HepG2 (cell line): ENCODE measurements around the gene AJUBA. TPM values are rescaled to one million over a fixed set of nuclear protein-coding genes. Genes with fewer than 3 reads are reported as not detected.

Source experiments
- ATAC-seq: fragments of 200-7000 bp; cut with Tn5 transposase; 3 replicates; pipeline ENCODE4 v1.9.1; 2020; ENCODE audit warnings: mild to moderate bottlenecking, moderate library complexity
- BruUV-seq: library from RNA; stranded (reverse); fragments of 400-500 nt; replicated peaks from 2 replicates; lab custom pipeline; 2021; lab: Mats Ljungman, UMichigan
- CTCF ChIA-PET: fragments of 300-600 bp; formaldehyde crosslinking; extraction: SDS; loops from one replicate; lab custom pipeline; 2021; ENCODE audit warnings: low total read pairs, inconsistent platforms, low intra/inter-chr PET ratio; lab: Yijun Ruan, JAX
- POLR2A ChIA-PET: fragments of 350-600 bp; sonication (Branson Sonifier 250); formaldehyde crosslinking; loops from one replicate; lab custom pipeline; 2020; ENCODE audit warnings: antibody characterized with exemption, inconsistent platforms; lab: Yijun Ruan, JAX
- DNase-seq: peaks from one replicate; pipeline ENCODE4 v3.0.0-alpha.2; 2015; ENCODE audit warnings: low spot score
- FAIRE-seq: peaks from 3 replicates; lab custom pipeline; 2011; peaks lifted over from hg19 to GRCh38; lab: Jason Lieb, UNC
- H2AFZ ChIP-seq: one replicate; pipeline ENCODE4 v1.6.1; 2011; ENCODE audit warnings: low read length, inconsistent platforms
- H3K27ac ChIP-seq: fragments of 300-600 bp; 3 replicates; pipeline ENCODE4 v1.8.0; 2011; ENCODE audit warnings: mixed run types, mild to moderate bottlenecking, mixed read lengths, low read length, inconsistent platforms; ENCODE audit not compliant: insufficient read depth; ENCODE audit errors: extremely low read length
- H3K27me3 ChIP-seq, 2 experiments: fragments of 200-600 bp in 1 of 2; 2 replicates in 1 of 2; 3 replicates in 1 of 2; pipeline versions ENCODE4 v1.6.0 to v1.8.0; 2011; ENCODE audit warnings: low read length in 2 of 2, mild to moderate bottlenecking in 2 of 2, moderate library complexity in 2 of 2, inconsistent platforms in 1 of 2; ENCODE audit not compliant: insufficient read depth in 2 of 2, control insufficient read depth in 1 of 2
- H3K36me3 ChIP-seq, 2 experiments: fragments of 200-600 bp in 1 of 2; replicated peaks in 1 of 2; 2 replicates in 1 of 2; 3 replicates in 1 of 2; pipeline versions ENCODE4 v1.5.1 to v1.8.0; 2011; ENCODE audit warnings: low read length in 2 of 2, inconsistent platforms in 1 of 2; ENCODE audit not compliant: insufficient read depth in 2 of 2, control insufficient read depth in 1 of 2
- H3K4me1 ChIP-seq: 2 replicates; pipeline ENCODE4 v1.5.1; 2012; ENCODE audit warnings: low read length, inconsistent platforms; ENCODE audit not compliant: insufficient read depth
- H3K4me2 ChIP-seq: 2 replicates; pipeline ENCODE4 v1.6.0; 2011; ENCODE audit warnings: low read depth, low read length, inconsistent platforms
- H3K4me3 ChIP-seq, 3 experiments: fragments of 200-600 bp in 1 of 3; sonication (generic), shearing (Covaris generic) in 1 of 3; replicated peaks in 1 of 3; 2 replicates each; pipeline ENCODE4 v1.5.1; 2011 to 2016; ENCODE audit warnings: low read length in 3 of 3, inconsistent platforms in 2 of 3, low read depth in 2 of 3, mild to moderate bottlenecking in 2 of 3, control low read depth in 1 of 3, mixed read lengths in 1 of 3; ENCODE audit not compliant: insufficient read depth in 1 of 3
- H3K79me2 ChIP-seq: one replicate; pipeline ENCODE4 v1.6.1; 2011; ENCODE audit warnings: low read length, inconsistent platforms; ENCODE audit not compliant: insufficient read depth
- H3K9ac ChIP-seq: 2 replicates; pipeline ENCODE4 v1.6.0; 2011; ENCODE audit warnings: mild to moderate bottlenecking, low read depth, low read length, inconsistent platforms; ENCODE audit not compliant: insufficient read depth
- H3K9me3 ChIP-seq: 2 replicates; pipeline ENCODE4 v1.5.1; 2012; ENCODE audit warnings: mild to moderate bottlenecking, low read length
- H4K20me1 ChIP-seq: 2 replicates; pipeline ENCODE4 v1.6.0; 2011; ENCODE audit warnings: inconsistent platforms, mild to moderate bottlenecking, low read length, moderate library complexity; ENCODE audit not compliant: insufficient read depth
- BRCA1 ChIP-seq: sonication (generic); formaldehyde crosslinking; IDR thresholded peaks from 2 replicates; pipeline ENCODE4 v1.4.0; 2020; ENCODE audit warnings: missing genetic modification reagents
- CAMTA2 ChIP-seq: sonication (generic); formaldehyde crosslinking; IDR thresholded peaks from 2 replicates; pipeline ENCODE4 v1.4.0; 2020; ENCODE audit warnings: mild to moderate bottlenecking, missing genetic modification reagents, borderline replicate concordance
- MAFF ChIP-seq: IDR thresholded peaks from 2 replicates; pipeline ENCODE4 v1.6.1; 2011; ENCODE audit warnings: low read depth, low read length, improper control_type of control experiment
- TCF12 ChIP-seq, 2 experiments: fragments of 450-650 bp in 1 of 2; sonication (generic) in 1 of 2; formaldehyde crosslinking in 1 of 2; IDR thresholded peaks; 2 replicates each; pipeline versions ENCODE4 v1.6.1 to v1.8.0; 2017 to 2022; ENCODE audit warnings: antibody characterized with exemption in 1 of 2, mild to moderate bottlenecking in 1 of 2, missing genetic modification reagents in 1 of 2, moderate library complexity in 1 of 2
- U2AF2 ChIP-seq: fragments of 200-400 bp; formaldehyde crosslinking; IDR thresholded peaks from 2 replicates; pipeline ENCODE4 v1.6.1; 2017; ENCODE audit warnings: low read depth, mild to moderate bottlenecking, low read length
- ZNF121 ChIP-seq: sonication (generic); formaldehyde crosslinking; IDR thresholded peaks from 2 replicates; pipeline ENCODE4 v1.5.0; 2020; ENCODE audit warnings: mild to moderate bottlenecking, missing genetic modification reagents
- ZNF230 ChIP-seq: sonication (generic); formaldehyde crosslinking; IDR thresholded peaks from 2 replicates; pipeline ENCODE4 v1.4.0; 2020; ENCODE audit warnings: mild to moderate bottlenecking, missing genetic modification reagents
- WGBS: methylation state at CpG from one replicate; pipeline ENCODE4 v1.1.6; 2017; ENCODE audit warnings: low lambda C conversion rate; 5-methylcytosine and 5-hydroxymethylcytosine counted together
- in situ Hi-C: cut with HindIII; loops from 2 replicates; pipeline ENCODE4 v1.10.0; 2017; ENCODE audit warnings: low pct_unique_long_range_greater_than_20kb; ENCODE audit not compliant: extremely low pct_ligation_motif_present
- intact Hi-C: fragments of 100-400 bp; cut with micrococcal nuclease; formaldehyde crosslinking; loops from one replicate; pipeline ENCODE4 v1.10.0; 2022; ENCODE audit not compliant: unreplicated experiment
- polyA plus RNA-seq, 8 experiments: library from polyadenylated mRNA; depleted of rRNA in 3 of 8; stranded (reverse) in 7 of 8; unstranded in 1 of 8; fragments of >200 nt; fragmentation: Illumina TruSeq in 4 of 8; extraction: Trizol in 4 of 8; gene quantifications; 2 replicates each; pipeline versions ENCODE4 v1.2.1 to v1.2.3, GENCODE V29; 2011 to 2016; ENCODE audit warnings: low read depth in 4 of 8, missing spikeins in 1 of 8, mixed read lengths in 1 of 8; ENCODE audit not compliant: insufficient read depth in 1 of 8
- total RNA-seq, 5 experiments: library from RNA; depleted of rRNA; stranded (reverse); fragments of >200 nt; fragmentation: Illumina TruSeq; extraction: Trizol; gene quantifications; 2 replicates each; pipeline ENCODE4 v1.2.3, GENCODE V29; 2016; ENCODE audit warnings: low read depth in 1 of 5
- TF ChIP-seq, protein P1 (sequence below): IDR thresholded peaks from 2 replicates; pipeline ENCODE4 v1.6.1; 2016; ENCODE audit warnings: low read depth, missing genetic modification reagents, missing compliant biosample characterization
- TF ChIP-seq, protein P2 (sequence below): sonication (generic); formaldehyde crosslinking; IDR thresholded peaks from 2 replicates; pipeline ENCODE4 v1.5.1; 2020; ENCODE audit warnings: missing genetic modification reagents, mild to moderate bottlenecking, borderline replicate concordance

Gene AJUBA
- total and polyA plus RNA-seq, 2 of the 13 experiments (the other 11 are each of a cell fraction or from before 2014, with no cell fraction given) = 157 to 241 TPM

DNA sequence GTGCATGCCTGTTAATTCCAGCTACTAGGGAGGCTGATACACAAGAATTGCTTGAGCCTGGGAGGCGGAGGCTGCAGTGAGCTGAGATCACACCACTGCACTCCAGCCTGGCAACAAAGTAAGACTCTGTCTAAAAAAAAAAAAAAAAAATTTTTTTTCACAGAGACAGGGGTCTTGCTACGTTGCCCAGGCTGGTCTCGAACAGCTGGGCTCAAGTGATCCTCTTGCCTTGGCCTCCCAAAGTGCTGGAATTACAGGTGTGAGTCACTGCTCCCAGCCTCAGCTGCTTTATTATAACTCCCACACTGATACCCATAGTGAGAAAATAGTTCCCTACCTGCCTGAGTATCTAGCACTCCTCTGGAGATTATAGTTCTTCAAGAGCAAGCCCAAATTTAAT lies 36.7 kb downstream of the AJUBA start:
- TF ChIP-seq BRCA1 (CRISPR knock-in tag) = no peak
- TF ChIP-seq ZNF121 (CRISPR knock-in tag) = peak; percentile 84
- no peak for TF ChIP-seq CAMTA2
- TF ChIP-seq ZNF230 (CRISPR knock-in tag) = 0 out of 2 replicates have a peak, but pooled peaks have one; percentile 38
- no peak for TF ChIP-seq U2AF2
- in situ Hi-C loops = no loop called here
- H3K27me3 ChIP-seq = no peaks in the 10 kb centered on the region

DNA sequence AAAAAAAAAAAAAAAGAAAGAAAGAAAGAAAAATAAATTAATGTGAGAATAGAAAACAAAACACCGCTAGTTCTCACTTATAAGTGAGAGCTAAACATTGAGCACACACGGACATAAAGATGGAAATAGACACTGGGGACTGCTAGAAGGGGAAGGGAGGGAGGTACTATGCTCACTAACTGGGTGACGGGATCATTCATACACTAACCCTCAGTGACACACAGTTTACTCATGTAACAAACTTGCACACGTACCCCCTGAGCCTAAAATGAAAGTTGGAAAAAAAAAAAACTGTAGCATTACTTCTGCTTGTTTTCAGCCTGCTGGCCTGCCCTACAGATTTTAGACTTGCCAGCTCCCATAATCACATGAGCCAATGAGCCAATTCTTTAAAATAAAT lies 42.7 kb downstream of the AJUBA start:
- CTCF ChIA-PET = interaction anchor here (2.0 to 2.4 kb wide), 2 partner anchors 34 to 44 kb away, joined by 7 to 23 read pairs; partner anchors contain the start of gene AJUBA
- POLR2A ChIA-PET = interaction anchor here (3.6 kb wide), 1 partner anchor 43 kb away, joined by 13 read pairs; the partner anchor contains the start of gene AJUBA
- no peaks in the 10 kb centered on the region for H3K27me3 ChIP-seq
- no peak for FAIRE-seq
- intact Hi-C loops (loop anchor here (2.0 kb wide), 1 partner anchor 15 kb away; no protein-coding TSS in a partner anchor), in situ Hi-C loops (no loop called here)
- no peaks in the 10 kb centered on the region for H3K9me3 ChIP-seq
- H3K4me3 ChIP-seq = no peak overlapping the region
- no peaks in the 10 kb centered on the region for H3K4me1 ChIP-seq
- no peaks in the 10 kb centered on the region for H3K79me2 ChIP-seq
- no peak for ATAC-seq
- H3K27ac ChIP-seq = no peak overlapping the region
- no peaks in the 10 kb centered on the region for H4K20me1 ChIP-seq
- BruUV-seq = no TSS peak
- H2AFZ ChIP-seq = no peak overlapping the region
- peaks cover 0 to 3% of the 10 kb centered on the region in 2 experiments; a peak in 1 of 5 replicates for H3K36me3 ChIP-seq
- no peak overlapping the region for H3K4me2 ChIP-seq
- 96% methylated on average over 4 of the region's 4 CpGs for WGBS
- no peak overlapping the region for H3K9ac ChIP-seq
- no peak for DNase-seq
- TF ChIP-seq, protein P1, sequence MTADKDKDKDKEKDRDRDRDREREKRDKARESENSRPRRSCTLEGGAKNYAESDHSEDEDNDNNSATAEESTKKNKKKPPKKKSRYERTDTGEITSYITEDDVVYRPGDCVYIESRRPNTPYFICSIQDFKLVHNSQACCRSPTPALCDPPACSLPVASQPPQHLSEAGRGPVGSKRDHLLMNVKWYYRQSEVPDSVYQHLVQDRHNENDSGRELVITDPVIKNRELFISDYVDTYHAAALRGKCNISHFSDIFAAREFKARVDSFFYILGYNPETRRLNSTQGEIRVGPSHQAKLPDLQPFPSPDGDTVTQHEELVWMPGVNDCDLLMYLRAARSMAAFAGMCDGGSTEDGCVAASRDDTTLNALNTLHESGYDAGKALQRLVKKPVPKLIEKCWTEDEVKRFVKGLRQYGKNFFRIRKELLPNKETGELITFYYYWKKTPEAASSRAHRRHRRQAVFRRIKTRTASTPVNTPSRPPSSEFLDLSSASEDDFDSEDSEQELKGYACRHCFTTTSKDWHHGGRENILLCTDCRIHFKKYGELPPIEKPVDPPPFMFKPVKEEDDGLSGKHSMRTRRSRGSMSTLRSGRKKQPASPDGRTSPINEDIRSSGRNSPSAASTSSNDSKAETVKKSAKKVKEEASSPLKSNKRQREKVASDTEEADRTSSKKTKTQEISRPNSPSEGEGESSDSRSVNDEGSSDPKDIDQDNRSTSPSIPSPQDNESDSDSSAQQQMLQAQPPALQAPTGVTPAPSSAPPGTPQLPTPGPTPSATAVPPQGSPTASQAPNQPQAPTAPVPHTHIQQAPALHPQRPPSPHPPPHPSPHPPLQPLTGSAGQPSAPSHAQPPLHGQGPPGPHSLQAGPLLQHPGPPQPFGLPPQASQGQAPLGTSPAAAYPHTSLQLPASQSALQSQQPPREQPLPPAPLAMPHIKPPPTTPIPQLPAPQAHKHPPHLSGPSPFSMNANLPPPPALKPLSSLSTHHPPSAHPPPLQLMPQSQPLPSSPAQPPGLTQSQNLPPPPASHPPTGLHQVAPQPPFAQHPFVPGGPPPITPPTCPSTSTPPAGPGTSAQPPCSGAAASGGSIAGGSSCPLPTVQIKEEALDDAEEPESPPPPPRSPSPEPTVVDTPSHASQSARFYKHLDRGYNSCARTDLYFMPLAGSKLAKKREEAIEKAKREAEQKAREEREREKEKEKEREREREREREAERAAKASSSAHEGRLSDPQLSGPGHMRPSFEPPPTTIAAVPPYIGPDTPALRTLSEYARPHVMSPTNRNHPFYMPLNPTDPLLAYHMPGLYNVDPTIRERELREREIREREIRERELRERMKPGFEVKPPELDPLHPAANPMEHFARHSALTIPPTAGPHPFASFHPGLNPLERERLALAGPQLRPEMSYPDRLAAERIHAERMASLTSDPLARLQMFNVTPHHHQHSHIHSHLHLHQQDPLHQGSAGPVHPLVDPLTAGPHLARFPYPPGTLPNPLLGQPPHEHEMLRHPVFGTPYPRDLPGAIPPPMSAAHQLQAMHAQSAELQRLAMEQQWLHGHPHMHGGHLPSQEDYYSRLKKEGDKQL = no peak
- TF ChIP-seq MAFF (no peak), TCF12 (IDR thresholded peaks at IDR 0.05) (no peak), TCF12 (CRISPR knock-in tag; IDR thresholded peaks at IDR 0.05) (no peak)
- TF ChIP-seq, protein P2, sequence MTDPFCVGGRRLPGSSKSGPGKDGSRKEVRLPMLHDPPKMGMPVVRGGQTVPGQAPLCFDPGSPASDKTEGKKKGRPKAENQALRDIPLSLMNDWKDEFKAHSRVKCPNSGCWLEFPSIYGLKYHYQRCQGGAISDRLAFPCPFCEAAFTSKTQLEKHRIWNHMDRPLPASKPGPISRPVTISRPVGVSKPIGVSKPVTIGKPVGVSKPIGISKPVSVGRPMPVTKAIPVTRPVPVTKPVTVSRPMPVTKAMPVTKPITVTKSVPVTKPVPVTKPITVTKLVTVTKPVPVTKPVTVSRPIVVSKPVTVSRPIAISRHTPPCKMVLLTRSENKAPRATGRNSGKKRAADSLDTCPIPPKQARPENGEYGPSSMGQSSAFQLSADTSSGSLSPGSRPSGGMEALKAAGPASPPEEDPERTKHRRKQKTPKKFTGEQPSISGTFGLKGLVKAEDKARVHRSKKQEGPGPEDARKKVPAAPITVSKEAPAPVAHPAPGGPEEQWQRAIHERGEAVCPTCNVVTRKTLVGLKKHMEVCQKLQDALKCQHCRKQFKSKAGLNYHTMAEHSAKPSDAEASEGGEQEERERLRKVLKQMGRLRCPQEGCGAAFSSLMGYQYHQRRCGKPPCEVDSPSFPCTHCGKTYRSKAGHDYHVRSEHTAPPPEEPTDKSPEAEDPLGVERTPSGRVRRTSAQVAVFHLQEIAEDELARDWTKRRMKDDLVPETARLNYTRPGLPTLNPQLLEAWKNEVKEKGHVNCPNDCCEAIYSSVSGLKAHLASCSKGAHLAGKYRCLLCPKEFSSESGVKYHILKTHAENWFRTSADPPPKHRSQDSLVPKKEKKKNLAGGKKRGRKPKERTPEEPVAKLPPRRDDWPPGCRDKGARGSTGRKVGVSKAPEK (CRISPR knock-in tag) = no peak

More for the DNA sequence above, 36.7 kb downstream of the AJUBA start:
- Histone ChIP-seq H3K36me3 (peaks cover 14 to 34% of the 10 kb centered on the region in 2 experiments), H4K20me1 (no peaks in the 10 kb centered on the region), H3K9ac (no peak overlapping the region), H3K4me1 (no peaks in the 10 kb centered on the region), H2AFZ (no peak overlapping the region), H3K27ac (no peak overlapping the region), H3K4me3 (no peak overlapping the region), H3K79me2 (no peaks in the 10 kb centered on the region), H3K4me2 (no peak overlapping the region), H3K9me3 (no peaks in the 10 kb centered on the region)
- no peak for DNase-seq
- no peak for ATAC-seq
- intact Hi-C loops = no loop called here
- BruUV-seq = no TSS peak
- no peak for FAIRE-seq
- POLR2A ChIA-PET = interaction anchor here (0.7 to 3.0 kb wide), 8 partner anchors 10 to 61 kb away, joined by 3 to 21 read pairs (median 7); partner anchors contain the start of genes AJUBA, HAUS4 and PRMT5
- CTCF ChIA-PET = no interaction called here
- WGBS = 96% methylated on average over 3 of the region's 3 CpGs
